ENCODE results near the gene CALY. TPM values are rescaled to one million over a fixed set of nuclear protein-coding genes. Genes with fewer than 3 reads are reported as not detected.

Gene CALY
- total RNA-seq, 1 donor from 2014 or later: 0.92 TPM

- DNase-seq (ENCODE audit: low spot score): no peak
These were observed 30.1 kb upstream of the CALY start for GRCh38 chr10:133366751-133367150.

GRCh38 chr10:133366130-133366478, 29.4 kb upstream of the CALY start:
- no peak for DNase-seq (ENCODE audit: low spot score)

- no peak for DNase-seq (ENCODE audit: low spot score)
These were observed 28.9 kb upstream of the CALY start for GRCh38 chr10:133365461-133366129.

- peak; percentile 48 for DNase-seq (ENCODE audit: low spot score)
These were observed 28.1 kb upstream of the CALY start for GRCh38 chr10:133364645-133365431.

GRCh38 chr10:133362846-133363245, 26.1 kb upstream of the CALY start:
- no peak for DNase-seq (ENCODE audit: low spot score)

- no peak for DNase-seq (ENCODE audit: low spot score)
These were observed 25.2 kb upstream of the CALY start for GRCh38 chr10:133361773-133362441.

- DNase-seq (ENCODE audit: low spot score): no peak
These were observed 24.5 kb upstream of the CALY start for GRCh38 chr10:133361227-133361626.

GRCh38 chr10:133359972-133360610, 23.4 kb upstream of the CALY start:
- DNase-seq (ENCODE audit: low spot score): no peak

- peak; percentile 83 for DNase-seq (ENCODE audit: low spot score)
These were observed 22.9 kb upstream of the CALY start for GRCh38 chr10:133359554-133359971.

- DNase-seq (ENCODE audit: low spot score): no peak
These were observed 22.2 kb upstream of the CALY start for GRCh38 chr10:133358925-133359310.

- DNase-seq (ENCODE audit: low spot score): no peak
These were observed 21.6 kb upstream of the CALY start for GRCh38 chr10:133358162-133358924.

- DNase-seq (ENCODE audit: low spot score): no peak
These were observed 20.8 kb upstream of the CALY start, which contains the start of gene FUOM for GRCh38 chr10:133357285-133358161. Gene FUOM, minus strand, starts transcription at chr10:133358019. Its CDS starts 12 bp downstream, at chr10:133358007.

GRCh38 chr10:133356549-133357284, 20.0 kb upstream of the CALY start:
- no peak for DNase-seq (ENCODE audit: low spot score)

GRCh38 chr10:133355991-133356390, 19.3 kb upstream of the CALY start:
- DNase-seq (ENCODE audit: low spot score): no peak

GRCh38 chr10:133355266-133355665, 18.6 kb upstream of the CALY start:
- no peak for DNase-seq (ENCODE audit: low spot score)

- DNase-seq (ENCODE audit: low spot score): no peak
These were observed 18.1 kb upstream of the CALY start for GRCh38 chr10:133354672-133355240.

- no peak for DNase-seq (ENCODE audit: low spot score)
These were observed 17.4 kb upstream of the CALY start for GRCh38 chr10:133353988-133354605.

GRCh38 chr10:133353202-133353959, 16.7 kb upstream of the CALY start:
- DNase-seq (ENCODE audit: low spot score): no peak

All from mucosa of gallbladder (tissue), 1 donor.